GM12874 (cell line): ENCODE results near the gene TARS2.

Experiments used
- TF ChIP-seq, protein P1 (sequence below): IDR thresholded peaks from 2 replicates; pipeline ENCODE4 v1.5.1; 2011; ENCODE audit warnings: low read depth, mild to moderate bottlenecking, control low read depth, low read length, moderate library complexity; ENCODE audit not compliant: insufficient read depth

Gene TARS2, protein sequence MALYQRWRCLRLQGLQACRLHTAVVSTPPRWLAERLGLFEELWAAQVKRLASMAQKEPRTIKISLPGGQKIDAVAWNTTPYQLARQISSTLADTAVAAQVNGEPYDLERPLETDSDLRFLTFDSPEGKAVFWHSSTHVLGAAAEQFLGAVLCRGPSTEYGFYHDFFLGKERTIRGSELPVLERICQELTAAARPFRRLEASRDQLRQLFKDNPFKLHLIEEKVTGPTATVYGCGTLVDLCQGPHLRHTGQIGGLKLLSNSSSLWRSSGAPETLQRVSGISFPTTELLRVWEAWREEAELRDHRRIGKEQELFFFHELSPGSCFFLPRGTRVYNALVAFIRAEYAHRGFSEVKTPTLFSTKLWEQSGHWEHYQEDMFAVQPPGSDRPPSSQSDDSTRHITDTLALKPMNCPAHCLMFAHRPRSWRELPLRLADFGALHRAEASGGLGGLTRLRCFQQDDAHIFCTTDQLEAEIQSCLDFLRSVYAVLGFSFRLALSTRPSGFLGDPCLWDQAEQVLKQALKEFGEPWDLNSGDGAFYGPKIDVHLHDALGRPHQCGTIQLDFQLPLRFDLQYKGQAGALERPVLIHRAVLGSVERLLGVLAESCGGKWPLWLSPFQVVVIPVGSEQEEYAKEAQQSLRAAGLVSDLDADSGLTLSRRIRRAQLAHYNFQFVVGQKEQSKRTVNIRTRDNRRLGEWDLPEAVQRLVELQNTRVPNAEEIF

DNA sequence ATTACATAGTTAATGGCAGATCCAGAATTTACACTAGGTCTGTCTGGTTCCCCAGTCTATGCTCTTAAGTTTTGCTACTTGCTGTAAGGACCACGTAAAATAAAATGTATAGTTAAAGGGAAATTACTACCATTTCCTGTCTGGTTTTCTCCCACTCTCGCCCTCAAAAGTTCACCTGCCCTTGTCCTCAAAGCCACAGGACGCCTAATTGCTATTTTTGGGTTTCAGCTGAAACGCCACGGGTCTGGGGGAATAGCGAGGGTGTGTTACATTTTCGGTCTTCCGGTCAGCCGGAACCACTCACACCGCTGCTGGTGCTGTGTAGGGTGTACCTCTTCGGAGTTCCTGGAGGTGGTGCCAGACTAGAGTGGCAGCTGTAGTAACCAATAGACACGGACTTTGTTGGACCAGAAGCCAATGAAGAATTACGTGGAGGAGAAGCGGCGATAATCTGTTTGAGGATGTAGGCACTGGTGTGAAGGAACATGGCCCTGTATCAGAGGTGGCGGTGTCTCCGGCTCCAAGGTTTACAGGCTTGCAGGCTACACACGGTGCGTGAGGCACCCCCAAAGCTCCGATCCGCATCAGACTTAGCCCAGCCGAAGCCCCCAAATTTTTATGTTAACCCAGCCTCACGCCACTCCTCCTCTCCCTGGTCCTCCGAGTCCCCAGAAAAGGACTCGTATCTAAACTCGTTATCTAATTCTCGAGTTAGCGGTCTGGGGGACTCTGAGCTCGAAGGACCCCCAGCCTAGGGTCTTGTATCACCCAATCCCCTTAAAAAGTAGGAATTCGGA lies at the start of gene TARS2:
Gene TARS2, plus strand, starts transcription at position 454 of the 797 bp plus-strand sequence. Its CDS starts 32 bp downstream, at position 486.
- TF ChIP-seq, protein P1, sequence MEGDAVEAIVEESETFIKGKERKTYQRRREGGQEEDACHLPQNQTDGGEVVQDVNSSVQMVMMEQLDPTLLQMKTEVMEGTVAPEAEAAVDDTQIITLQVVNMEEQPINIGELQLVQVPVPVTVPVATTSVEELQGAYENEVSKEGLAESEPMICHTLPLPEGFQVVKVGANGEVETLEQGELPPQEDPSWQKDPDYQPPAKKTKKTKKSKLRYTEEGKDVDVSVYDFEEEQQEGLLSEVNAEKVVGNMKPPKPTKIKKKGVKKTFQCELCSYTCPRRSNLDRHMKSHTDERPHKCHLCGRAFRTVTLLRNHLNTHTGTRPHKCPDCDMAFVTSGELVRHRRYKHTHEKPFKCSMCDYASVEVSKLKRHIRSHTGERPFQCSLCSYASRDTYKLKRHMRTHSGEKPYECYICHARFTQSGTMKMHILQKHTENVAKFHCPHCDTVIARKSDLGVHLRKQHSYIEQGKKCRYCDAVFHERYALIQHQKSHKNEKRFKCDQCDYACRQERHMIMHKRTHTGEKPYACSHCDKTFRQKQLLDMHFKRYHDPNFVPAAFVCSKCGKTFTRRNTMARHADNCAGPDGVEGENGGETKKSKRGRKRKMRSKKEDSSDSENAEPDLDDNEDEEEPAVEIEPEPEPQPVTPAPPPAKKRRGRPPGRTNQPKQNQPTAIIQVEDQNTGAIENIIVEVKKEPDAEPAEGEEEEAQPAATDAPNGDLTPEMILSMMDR = no peak

DNA sequence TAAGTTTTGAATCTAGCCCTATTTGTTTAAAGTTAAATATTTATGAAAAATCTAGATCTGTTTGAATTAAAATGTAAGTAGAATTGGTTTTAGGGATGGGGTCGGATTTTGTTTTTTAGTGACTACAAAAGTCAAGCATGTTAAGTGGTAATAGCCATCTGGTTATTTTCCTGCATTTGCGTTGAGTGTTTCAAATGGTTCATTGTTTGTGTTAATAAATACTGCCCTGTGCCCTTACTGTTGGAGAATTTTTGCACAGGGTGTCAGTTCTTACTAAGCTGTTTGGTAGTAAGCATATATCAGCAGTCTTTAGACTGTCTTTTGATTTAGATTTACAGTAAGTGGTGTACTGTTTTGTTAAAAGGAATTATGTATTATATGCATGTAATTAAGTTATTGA lies 46.1 kb upstream of the TARS2 start:
- TF ChIP-seq, protein P1 = no peak

DNA sequence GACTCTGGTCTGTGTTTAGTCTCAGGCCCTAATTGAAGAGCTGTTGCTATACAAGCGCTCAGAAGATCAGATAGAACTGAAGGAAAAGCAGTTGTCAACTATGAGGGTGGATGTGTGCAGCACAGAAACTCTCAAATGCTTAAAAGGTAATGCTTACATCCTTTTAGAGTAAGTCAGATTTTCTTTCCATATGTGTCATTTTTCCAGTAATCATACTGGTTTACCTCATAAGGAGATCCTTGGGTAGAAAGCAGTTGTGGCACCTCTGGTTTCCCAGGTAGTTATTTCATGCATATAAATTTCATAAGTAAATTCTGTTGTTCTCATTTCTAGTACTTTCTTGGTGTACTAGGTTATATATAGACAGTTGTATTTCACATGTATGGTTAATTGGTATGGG lies 43.0 kb upstream of the TARS2 start:
- TF ChIP-seq, protein P1 = no peak

DNA sequence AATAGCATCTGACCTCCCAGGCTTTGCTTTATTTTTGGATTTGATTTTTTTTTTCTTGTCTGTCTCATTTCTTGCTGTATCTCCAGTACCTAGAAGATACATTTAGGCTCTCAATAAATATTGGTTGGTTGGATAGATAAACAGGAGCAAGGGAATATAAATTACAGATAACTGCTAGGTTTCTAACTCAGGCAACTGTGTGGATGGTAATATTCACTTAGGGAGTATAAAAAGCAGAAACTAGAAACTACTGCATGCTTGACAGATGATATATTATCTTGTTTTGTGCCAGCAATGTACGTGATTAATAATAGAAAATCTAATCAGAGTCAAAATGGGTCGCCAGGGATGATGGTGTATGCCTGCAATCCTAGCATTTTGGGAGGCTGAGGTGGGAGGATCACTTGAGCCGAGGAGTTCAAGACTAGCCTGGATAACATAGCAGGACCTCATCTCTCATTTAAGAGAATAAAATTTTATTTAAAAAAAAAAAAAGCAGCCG lies 31.0 kb upstream of the TARS2 start:
- TF ChIP-seq, protein P1 = no peak

DNA sequence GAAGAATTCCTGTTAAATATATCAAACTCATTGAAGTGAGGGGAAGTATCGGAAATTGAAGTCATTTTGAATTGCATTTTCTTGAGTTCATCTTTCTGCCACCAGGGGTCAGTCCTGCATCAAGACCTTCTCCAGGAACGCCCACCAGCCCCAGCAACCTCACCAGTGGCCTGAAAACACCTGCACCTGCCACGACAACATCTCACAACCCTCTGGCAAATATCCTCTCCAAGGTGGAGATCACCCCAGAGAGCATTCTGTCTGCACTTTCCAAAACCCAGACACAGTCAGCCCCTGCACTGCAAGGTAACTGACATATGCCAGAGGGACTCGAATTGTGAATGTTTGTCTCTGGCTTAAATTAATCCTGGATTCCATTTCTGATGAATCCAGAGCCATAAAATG lies 22.8 kb upstream of the TARS2 start:
- TF ChIP-seq, protein P1 = peak; percentile 82

DNA sequence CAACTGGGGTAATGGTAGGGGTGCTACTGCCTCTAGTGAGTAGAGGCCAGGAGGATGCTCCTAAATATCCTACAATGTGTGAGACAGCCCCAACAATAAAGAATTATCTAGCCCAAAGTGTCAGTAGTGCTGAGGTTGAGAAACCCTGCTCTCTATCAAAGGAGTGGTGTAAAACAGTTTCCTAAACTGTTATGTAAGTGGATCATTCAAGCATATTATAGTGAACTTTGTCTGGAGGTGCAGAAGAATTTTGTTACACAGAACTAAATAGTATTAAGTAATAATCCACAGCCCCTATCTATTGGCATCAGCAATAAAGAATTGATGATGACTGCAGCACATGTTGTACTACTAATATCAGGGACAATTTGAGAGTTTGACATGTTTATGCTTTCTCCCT lies 20.3 kb upstream of the TARS2 start:
- TF ChIP-seq, protein P1 = no peak

DNA sequence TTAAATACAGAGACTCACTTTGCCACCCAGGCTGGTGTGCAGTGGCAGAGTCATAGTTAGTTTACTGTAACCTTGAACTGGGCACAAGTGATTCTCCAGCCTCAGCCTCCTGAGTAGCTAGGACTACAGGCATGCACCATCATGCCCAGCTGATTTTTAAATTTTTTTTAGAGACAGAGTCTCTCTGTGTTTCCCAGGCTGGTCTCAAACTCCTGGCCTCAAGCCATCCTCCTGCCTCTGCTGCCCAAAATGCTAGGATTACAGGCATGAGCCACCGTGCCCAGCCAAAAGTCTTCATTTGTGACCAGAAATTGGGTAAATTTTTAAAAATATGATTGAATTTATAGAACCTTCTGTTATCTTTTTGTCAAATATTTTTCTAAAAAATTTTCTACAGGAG lies 17.9 kb upstream of the TARS2 start:
- TF ChIP-seq, protein P1 = no peak
